GM19324 (cell line): ENCODE measurements around the gene NOXA1.

ENCODE experiments used
- ATAC-seq: cut with Tn5 transposase; IDR thresholded peaks from one replicate; pipeline ENCODE4 v1.9.1; 2021; ENCODE audit warnings: mild to moderate bottlenecking, moderate library complexity; ENCODE audit not compliant: unreplicated experiment, low FRiP score

Gene NOXA1

GRCh38 chr9:137452761-137453642, 29.8 kb downstream of the NOXA1 start:
- no peak for ATAC-seq

GRCh38 chr9:137453643-137454081, 30.5 kb downstream of the NOXA1 start:
- ATAC-seq, result no peak

- no peak for ATAC-seq
These were observed 31.0 kb downstream of the NOXA1 start for GRCh38 chr9:137454145-137454596.

- no peak for ATAC-seq
These were observed 31.6 kb downstream of the NOXA1 start for GRCh38 chr9:137454597-137455358.

- ATAC-seq, result no peak
These were observed 32.3 kb downstream of the NOXA1 start for GRCh38 chr9:137455359-137455991.

GRCh38 chr9:137456061-137456863, 33.1 kb downstream of the NOXA1 start:
- ATAC-seq, result no peak

GRCh38 chr9:137456864-137457405, 33.7 kb downstream of the NOXA1 start:
- no peak for ATAC-seq

GRCh38 chr9:137457406-137458193, 34.4 kb downstream of the NOXA1 start:
- ATAC-seq, result no peak

- peak; percentile 32 for ATAC-seq
These were observed 35.3 kb downstream of the NOXA1 start for GRCh38 chr9:137458194-137459151.

- peak; percentile 81 for ATAC-seq
These were observed 36.0 kb downstream of the NOXA1 start, which contains the start of gene NSMF for GRCh38 chr9:137459152-137459600. Gene NSMF, minus strand, starts transcription at chr9:137459334. Its CDS starts 232 bp downstream, at chr9:137459102.

GRCh38 chr9:137459601-137460362, 36.6 kb downstream of the NOXA1 start:
- ATAC-seq, result no peak

GRCh38 chr9:137460363-137461315, 37.4 kb downstream of the NOXA1 start:
- ATAC-seq, result no peak

- no peak for ATAC-seq
These were observed 38.1 kb downstream of the NOXA1 start for GRCh38 chr9:137461316-137461662.

GRCh38 chr9:137461663-137462395, 38.6 kb downstream of the NOXA1 start:
- no peak for ATAC-seq

- no peak for ATAC-seq
These were observed 39.3 kb downstream of the NOXA1 start for GRCh38 chr9:137462396-137462985.
